ENCODE results near the gene DLG2. TPM values are rescaled to one million over a fixed set of nuclear protein-coding genes. Genes with fewer than 3 reads are reported as not detected.

Gene DLG2
- total RNA-seq, 3 donors from 2014 or later: 4.3 to 12.3 (median 6.9) TPM

DNA sequence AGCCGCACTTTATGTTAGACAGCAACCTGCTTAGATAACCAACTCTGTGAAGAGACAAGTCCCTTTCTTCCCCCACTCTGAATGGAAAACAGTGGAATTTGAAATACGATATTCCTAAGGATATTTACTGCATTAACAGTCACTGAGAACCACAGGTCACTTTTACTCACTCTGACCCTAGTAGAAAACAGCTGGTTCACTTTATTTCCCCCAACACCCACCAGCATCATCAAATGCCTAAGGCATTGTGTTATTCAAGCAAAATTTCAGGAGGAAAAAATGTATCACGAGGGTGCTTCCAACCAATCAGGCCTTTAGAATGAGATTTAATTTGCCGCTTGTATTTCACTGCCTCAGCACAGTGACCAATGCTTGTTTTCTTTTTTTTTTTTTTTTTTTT, 1206.9 kb downstream of the DLG2 start:
- no peaks in the 10 kb centered on the region for H3K9me3 ChIP-seq
- intact Hi-C loops (cut with DNase I; ENCODE audit: low total_unique reads): no loop called here
- H3K27me3 ChIP-seq: no peaks in the 10 kb centered on the region
- no peaks in the 10 kb centered on the region for H3K4me1 ChIP-seq
- TF ChIP-seq POLR2A (IDR thresholded peaks at IDR 0.05): no peak
- TF ChIP-seq, protein P1, sequence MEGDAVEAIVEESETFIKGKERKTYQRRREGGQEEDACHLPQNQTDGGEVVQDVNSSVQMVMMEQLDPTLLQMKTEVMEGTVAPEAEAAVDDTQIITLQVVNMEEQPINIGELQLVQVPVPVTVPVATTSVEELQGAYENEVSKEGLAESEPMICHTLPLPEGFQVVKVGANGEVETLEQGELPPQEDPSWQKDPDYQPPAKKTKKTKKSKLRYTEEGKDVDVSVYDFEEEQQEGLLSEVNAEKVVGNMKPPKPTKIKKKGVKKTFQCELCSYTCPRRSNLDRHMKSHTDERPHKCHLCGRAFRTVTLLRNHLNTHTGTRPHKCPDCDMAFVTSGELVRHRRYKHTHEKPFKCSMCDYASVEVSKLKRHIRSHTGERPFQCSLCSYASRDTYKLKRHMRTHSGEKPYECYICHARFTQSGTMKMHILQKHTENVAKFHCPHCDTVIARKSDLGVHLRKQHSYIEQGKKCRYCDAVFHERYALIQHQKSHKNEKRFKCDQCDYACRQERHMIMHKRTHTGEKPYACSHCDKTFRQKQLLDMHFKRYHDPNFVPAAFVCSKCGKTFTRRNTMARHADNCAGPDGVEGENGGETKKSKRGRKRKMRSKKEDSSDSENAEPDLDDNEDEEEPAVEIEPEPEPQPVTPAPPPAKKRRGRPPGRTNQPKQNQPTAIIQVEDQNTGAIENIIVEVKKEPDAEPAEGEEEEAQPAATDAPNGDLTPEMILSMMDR (IDR thresholded peaks at IDR 0.05): no peak
- TF ChIP-seq POLR2AphosphoS5 (IDR thresholded peaks at IDR 0.05): no peak
- no peak overlapping the region for H3K27ac ChIP-seq
- no peak overlapping the region for H3K4me3 ChIP-seq
- no peaks in the 10 kb centered on the region for H3K36me3 ChIP-seq
- DNase-seq (ENCODE audit: low spot score in 2 of 2): no peak

DNA sequence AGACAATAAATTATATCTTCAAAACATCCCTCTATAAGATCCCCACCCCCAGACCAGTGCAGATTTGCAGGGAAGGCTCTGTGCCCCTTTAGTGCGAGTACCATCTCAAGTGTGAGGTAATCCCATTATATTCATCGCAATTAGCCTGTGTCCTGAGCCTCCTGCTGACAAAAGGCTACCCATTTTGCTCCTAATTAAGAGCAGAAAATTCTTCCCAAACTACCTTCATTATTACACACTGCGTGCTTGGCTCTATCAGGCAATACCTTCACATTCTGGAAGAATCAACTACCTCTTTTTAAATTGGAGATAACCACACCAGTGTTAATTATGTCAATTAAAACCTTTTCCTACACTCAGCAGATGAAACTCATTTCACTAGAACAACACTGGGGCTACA, 1207.5 kb downstream of the DLG2 start:
- intact Hi-C loops (cut with DNase I; ENCODE audit: low total_unique reads): no loop called here
- TF ChIP-seq, protein P1 (IDR thresholded peaks at IDR 0.05): no peak
- TF ChIP-seq POLR2A (IDR thresholded peaks at IDR 0.05) (no peak), POLR2AphosphoS5 (IDR thresholded peaks at IDR 0.05) (no peak)
- Histone ChIP-seq H3K4me1 (no peaks in the 10 kb centered on the region), H3K4me3 (no peak overlapping the region), H3K27ac (no peak overlapping the region), H3K27me3 (no peaks in the 10 kb centered on the region), H3K9me3 (no peaks in the 10 kb centered on the region), H3K36me3 (no peaks in the 10 kb centered on the region)
- DNase-seq (ENCODE audit: low spot score in 2 of 2): no peak

DNA sequence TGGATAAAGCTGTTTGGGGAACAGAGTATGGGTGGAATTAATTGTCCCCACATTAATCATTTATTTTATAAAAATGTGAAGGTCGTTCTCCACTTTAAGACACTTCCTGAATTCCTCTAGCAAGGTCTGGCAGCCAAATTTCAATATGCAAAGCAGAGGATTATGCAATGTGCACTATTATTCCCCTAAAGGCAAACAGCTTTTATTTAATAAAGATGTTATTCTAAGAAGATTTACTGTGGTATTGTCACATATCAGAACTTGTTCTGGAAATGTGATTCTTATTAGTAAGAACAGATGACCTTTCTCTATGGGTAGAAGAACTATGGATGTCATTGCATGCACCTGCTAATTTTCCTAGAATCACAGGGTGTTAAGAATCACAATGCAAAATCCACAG, 1212.2 kb downstream of the DLG2 start:
- Histone ChIP-seq H3K9me3 (no peaks in the 10 kb centered on the region), H3K36me3 (no peaks in the 10 kb centered on the region), H3K4me1 (no peaks in the 10 kb centered on the region), H3K27ac (no peak overlapping the region), H3K27me3 (no peaks in the 10 kb centered on the region), H3K4me3 (no peak overlapping the region)
- no peak for DNase-seq (ENCODE audit: low spot score in 2 of 2)
- TF ChIP-seq POLR2A (IDR thresholded peaks at IDR 0.05) (no peak), POLR2AphosphoS5 (IDR thresholded peaks at IDR 0.05) (no peak)
- TF ChIP-seq, protein P1 (IDR thresholded peaks at IDR 0.05): no peak
- intact Hi-C loops (cut with DNase I; ENCODE audit: low total_unique reads): no loop called here

DNA sequence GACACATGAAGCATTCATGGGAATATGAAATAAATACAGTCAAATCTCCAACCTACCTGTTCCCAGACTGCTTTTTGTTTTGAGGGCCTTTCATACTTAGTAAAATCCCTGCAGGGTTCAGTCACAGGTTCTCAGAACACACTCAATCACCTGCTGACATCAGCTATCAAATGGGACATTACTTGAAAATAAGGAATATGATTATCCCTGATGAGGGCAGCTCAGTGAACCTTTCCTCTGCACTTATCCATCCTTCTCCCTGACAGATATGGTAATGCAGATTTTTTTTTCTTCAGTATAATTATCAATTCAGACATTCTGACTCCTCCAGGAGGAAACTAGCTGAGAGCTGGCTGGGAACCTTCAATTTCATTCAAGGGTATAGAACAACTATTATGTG, 1213.6 kb downstream of the DLG2 start:
- H3K36me3 ChIP-seq: no peaks in the 10 kb centered on the region
- TF ChIP-seq, protein P1 (IDR thresholded peaks at IDR 0.05): no peak
- no peak for TF ChIP-seq POLR2A (IDR thresholded peaks at IDR 0.05)
- no peak for TF ChIP-seq POLR2AphosphoS5 (IDR thresholded peaks at IDR 0.05)
- H3K27ac ChIP-seq: no peak overlapping the region
- intact Hi-C loops (cut with DNase I; ENCODE audit: low total_unique reads): no loop called here
- no peak for DNase-seq (ENCODE audit: low spot score in 2 of 2)
- H3K4me1 ChIP-seq: no peaks in the 10 kb centered on the region
- H3K9me3 ChIP-seq: no peaks in the 10 kb centered on the region
- H3K27me3 ChIP-seq: no peaks in the 10 kb centered on the region
- H3K4me3 ChIP-seq: no peak overlapping the region

DNA sequence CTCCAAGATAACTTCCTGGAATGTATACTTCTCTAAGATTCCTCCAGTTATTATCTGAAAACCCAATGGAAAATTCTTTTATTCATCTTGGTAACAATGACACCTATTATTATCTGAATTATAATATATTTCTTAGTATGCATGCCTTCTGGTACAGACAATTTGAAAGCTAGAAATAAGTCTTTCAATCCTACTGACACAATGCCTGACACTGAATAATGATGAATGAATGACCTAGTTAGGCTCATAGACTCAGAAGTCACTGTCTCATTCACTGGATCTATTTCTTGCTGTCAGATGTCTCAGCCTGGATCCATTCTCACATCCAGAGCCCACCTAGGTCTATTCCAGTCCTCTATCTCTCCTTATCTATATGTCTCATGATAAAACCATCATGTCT, 1214.3 kb downstream of the DLG2 start:
- no peaks in the 10 kb centered on the region for H3K4me1 ChIP-seq
- no peak overlapping the region for H3K27ac ChIP-seq
- no peak for DNase-seq (ENCODE audit: low spot score in 2 of 2)
- no peaks in the 10 kb centered on the region for H3K27me3 ChIP-seq
- intact Hi-C loops (cut with DNase I; ENCODE audit: low total_unique reads): no loop called here
- H3K9me3 ChIP-seq: no peaks in the 10 kb centered on the region
- H3K4me3 ChIP-seq: no peak overlapping the region
- H3K36me3 ChIP-seq: no peaks in the 10 kb centered on the region
- TF ChIP-seq, protein P1 (IDR thresholded peaks at IDR 0.05): no peak
- TF ChIP-seq POLR2AphosphoS5 (IDR thresholded peaks at IDR 0.05) (no peak), POLR2A (IDR thresholded peaks at IDR 0.05) (no peak)
